GF-D8 (cell line): ENCODE results near the gene ANXA3.

Source experiments
- DNase-seq: peaks from one replicate; lab custom pipeline; 2025; lab: John Stamatoyannopoulos, UW

Gene ANXA3

DNA sequence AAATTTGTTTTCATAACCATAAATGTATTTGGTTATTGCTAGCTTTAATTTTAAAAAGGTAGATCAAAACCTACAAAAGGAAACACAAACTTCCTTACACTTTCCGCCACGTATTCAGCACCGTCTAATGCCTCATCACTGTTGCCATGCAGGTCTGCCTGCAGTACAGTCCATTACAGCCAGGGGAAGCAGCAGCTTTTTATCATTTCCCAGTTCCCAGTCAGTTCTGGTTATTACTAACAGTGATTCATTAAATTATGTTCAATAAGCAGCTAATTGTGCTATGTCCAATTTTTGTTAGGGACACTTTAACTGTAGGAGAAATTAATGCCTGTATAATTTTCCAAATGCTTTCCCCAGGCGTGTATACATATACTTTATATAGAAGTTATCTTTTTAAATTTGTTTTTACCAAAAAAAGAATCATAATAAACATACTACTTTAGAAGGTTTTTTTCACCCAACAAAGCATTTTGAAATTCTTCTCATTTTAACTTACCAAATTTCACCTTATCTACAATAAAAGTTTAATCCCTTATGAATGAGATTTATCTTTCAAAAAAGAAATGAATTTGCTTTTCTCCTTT, 93.3 kb downstream of the ANXA3 start:
- peak; percentile 68 for DNase-seq

DNA sequence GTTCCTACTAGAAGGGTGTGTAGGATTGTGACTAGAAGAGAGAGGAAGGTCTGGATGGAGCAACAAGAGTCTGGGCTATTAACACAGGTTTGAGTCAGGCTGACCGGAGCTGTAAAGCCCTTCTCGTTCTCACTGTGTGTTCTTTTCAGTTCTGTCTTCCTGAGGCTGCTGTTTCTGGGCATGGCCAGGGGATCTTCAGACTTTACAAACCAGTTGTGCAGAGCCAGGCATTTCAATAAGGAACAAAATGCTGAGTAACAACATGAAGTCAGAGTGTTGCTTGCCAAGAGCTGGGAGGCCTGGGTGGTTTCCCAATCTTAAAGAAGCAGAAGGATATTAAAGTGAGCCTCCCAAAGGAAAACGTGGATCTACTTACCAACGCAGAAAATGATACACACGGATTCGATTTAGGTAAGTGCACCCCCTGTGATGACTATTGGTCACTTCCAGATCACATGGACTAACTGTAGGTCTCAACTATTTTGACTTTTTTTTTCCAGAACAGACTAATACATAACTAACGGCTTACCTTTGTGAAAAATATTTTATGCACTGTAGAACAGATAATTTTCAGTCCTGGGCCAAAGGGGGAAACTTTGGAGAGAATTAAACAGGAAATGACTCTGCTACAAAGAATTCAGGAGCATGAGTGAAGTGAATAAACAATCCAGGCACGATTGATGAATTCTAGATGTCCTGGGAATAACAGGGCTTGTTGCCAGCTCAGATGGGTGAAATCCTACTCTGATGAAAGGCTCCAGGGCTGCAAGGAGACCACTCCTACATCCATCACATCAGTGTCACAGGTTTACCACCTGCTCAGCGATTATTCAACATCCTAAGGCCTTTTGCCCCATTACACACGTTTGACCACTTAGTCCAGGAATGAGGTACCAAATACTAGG, 94.5 kb downstream of the ANXA3 start:
- DNase-seq, result peak; percentile 59

DNA sequence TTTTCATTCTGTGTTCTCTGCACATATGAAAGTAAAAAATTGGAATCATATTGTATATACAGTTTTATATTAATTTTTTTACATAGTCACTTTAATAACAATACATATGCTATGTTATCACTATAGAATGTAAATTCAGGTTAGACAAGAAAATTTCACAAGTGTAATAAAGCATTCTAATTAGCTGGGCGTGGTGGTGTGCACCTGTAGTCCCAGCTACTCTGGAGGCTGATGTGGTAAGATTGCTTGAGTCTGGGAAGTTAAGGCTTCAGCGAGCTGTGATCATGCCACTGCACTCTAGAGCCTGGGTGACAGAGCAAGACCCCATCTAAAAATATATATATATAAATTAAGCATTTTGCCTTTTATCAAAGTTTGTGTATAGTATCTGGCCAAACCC, 95.7 kb downstream of the ANXA3 start:
- DNase-seq, result no peak

DNA sequence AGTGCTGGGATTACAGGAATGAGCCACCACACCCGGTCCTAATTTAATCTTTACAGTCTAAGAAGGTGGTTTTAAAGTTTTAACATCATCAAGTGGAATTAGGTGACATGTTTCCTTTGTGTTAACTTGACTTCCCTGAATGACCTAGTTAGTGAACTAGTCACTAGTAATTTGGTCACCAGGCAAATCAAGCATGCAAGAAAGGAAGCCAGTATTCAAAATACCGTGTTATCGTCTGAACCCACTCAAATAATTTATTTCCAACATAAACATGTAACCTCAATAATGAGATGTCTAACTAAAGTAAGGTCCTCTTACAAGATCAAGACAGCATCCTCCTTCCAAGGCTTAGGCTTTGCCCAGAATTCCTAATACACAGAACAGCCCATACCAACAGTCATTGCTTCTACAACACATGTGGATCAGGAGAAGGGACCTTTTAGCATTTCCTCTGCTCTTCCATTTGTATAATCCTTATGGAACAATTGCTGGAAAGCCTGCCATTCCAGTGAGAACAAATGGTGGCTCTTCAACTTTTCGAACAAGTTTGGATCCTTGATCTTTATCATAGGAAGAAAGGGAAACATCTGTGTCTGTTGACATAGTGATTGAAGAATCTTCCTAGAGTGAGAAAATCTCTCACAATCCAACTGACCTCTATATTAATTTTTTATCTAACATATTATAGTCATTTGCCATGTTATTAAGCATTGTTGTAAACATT, 97.2 kb downstream of the ANXA3 start:
- DNase-seq, result no peak

DNA sequence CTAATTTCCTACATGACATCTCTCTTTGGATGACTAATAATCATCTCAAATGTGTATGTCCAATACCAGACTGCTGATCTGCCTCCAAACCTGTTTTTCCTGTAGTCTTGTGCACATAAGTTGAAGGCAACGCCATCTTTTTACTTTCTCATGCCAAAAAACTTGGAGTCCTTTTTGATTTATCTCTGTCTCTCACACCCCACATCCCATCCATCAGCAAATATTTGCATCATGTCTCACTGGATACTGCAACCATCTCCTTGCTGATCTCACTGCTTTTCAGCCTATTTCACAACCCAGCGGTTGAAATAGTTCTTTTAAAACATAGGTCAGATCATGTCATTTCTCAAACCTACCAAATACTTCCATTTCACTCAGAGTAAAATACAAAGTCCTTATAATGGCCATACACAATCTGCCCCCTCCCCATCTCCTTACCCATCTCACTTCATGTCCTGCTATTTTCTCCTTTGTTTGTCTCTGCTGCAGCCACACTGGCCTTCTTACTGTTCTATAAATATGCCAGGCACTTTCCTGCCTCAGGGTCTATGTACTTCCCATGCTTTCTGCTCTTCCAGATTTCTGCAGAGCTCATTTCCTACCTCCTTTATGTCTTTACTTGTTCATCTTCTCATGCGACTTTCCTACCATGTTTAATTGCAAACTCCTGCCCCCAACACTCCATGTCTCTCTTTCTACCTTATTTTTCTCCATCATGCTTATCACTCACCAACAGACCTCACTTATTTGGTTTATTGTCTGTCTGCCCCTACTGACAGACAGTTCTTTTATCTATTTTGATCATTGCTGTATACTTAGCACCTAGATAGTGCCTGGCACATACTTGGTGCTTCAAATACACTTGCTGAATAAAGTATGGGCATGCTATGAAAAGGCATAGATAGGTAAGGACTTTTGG, 98.8 kb downstream of the ANXA3 start:
- DNase-seq, result peak; percentile 42

DNA sequence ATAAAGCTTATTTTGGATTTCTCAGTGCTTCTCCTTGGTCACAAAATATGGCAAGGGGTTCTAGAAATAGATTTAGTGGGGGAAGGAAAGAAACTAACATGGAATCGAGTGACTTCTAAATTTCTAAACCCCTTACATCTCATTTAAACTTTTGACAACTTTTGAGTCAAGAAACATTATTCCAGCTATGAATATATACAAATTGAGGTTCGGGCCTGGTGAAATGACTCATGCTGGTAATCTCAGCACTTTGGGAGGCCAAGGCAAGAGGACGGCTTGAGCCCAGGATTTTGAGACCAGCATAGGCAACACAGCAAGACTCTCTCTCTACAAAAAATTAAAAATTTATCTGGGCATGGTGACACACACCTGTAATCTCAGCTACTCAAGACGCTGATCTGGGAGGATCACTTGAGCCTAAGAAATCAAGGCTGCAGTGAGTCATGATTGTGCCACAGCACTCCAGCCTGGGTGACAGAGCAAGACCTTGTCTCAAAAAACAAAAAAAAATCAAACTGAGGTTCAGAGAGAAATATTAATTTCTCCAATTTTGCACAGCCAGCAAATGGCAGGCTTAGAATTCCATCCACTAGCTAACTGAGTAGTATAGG, 99.8 kb downstream of the ANXA3 start:
- DNase-seq, result no peak

DNA sequence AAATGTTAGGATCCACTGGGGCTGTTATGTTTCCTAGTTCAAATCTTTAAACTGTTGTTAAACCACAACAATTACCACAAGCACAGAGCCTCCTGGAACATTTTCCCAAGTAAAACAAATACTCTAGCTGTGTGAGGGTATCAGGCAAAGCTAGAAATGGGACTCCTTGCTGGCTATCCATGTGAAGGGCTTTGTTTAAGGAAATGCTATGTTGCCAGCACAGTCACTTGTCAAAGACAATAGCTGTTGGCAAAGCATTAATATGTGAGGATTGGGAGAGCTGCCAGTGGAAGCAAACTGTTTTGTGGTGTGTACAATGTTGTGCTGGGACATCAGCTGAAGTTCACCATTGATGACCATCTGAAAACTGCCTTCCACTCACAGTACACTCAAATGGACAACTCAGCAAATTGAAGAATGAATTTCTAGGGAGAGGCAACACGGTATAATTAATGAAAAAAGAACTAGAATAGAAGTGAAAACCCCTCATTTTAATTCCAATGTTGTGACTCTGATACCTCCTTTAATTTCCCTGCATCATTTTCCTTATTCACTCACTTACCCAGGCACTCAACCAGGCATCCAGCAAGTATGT, 100.8 kb downstream of the ANXA3 start:
- no peak for DNase-seq

DNA sequence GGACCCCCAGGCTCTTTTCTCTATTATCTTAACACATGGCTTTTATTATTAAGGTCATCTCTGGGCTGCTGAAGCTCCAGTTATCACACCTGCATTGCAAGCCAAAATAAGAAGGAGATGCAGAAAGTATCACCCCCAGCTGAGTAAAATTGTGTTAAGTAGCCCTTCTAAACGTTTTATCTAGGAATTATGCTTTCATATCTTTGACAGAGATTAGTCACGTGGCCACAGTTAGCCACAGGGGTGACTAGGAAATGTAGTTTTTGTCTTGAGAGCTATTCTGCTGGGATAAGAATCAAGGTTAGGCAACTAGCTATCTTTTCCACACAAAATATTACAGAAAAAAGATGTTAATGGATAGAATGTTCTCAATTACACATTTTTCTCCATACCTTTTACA, 102.1 kb downstream of the ANXA3 start:
- no peak for DNase-seq

DNA sequence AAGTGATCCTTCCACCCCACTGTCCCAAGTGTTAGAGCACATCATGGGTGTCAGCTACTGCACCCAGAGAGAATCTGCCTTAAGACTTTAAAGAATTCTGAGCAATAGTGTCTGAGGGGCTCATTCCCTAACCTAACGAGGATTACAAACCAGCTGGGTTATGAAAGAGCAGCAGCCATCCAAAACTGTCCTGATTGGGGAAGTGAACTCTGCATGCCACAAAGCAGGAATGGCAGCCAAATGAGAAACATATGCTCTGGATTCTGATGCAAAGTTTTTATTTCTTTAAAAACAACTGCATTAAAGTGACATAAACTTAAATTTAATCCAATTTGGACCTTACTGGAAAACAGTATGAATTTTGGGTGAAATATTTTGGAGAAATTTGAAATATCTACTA, 103.2 kb downstream of the ANXA3 start:
- no peak for DNase-seq

DNA sequence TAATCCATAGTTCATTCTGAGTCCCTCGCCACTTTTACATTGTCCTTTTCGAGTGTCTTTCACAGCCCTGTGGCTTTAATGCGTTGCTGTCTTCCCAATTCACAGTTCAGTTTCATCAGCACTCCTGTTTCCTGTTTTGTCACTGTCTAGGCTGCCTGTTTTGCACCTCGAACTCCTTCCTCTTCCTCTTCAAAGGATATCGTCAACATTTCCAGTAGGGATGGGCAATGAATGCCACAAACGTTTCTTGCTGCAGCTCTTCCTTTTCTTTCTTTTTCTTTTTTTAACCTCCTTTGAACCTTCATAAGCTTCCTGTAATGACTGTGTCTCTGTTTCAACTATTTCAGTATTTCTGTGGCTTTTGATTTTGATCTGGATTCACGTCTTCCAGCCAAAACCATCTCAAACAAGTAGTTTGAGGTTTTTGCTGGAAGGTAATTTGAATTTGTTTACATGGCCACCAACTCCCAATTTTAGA, 105.4 kb downstream of the ANXA3 start:
- peak; percentile 97 for DNase-seq

DNA sequence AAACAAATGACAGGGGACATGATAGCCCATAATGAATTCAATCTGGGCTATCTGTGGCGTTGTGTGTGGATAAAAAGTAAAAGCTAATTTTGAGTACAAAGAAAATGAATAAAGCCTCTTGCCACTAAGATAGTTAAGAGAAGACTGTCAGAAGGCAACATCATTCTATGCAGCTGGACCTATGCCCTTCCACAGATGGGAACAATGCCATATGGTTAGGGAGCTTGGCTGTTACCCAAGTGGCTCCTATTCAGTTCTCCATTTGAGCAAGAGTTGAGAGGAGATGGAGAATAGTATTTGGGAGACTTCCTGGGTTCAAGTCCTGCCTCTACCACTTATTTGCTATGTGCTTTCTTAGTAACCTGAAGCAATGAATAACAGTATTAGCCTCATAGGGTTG, 107.7 kb downstream of the ANXA3 start:
- DNase-seq, result no peak

DNA sequence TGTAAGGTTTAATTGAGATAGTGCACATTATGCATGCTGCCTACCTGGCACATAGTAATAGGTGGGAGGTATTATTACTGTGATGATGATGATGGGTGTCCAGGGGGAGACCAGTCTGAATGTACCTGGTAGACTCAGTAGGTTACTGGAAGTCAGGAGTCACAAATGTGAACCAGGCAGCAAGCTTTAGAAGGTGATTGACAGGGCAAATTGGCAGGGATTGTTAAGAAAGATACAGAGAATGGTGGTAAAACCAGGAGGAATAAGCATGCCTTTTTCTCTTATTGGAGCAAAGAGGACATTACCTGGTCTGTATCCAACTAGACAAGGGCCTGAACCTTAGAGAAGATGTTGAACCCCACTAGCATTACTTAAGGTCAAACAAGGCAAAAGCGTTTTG, 108.1 kb downstream of the ANXA3 start:
- no peak for DNase-seq
